ENCODE measurements around the gene SAMD10. TPM values are rescaled to one million over a fixed set of nuclear protein-coding genes. Genes with fewer than 3 reads are reported as not detected.

SAMD10 gene
- polyA plus RNA-seq, 4 donors, result 3.6 to 7.3 (median 5.2) TPM

- H3K9me3 ChIP-seq (ENCODE audit: control insufficient read depth in 2 of 2, insufficient read depth in 1 of 2, low read depth in 1 of 2, low read length in 1 of 2), result peaks cover 0 to 41% of the 10 kb centered on the region in 2 donors
- peaks cover 0 to 12% (median 6%) of the 10 kb centered on the region in 3 donors for H3K4me1 ChIP-seq (ENCODE audit: control insufficient read depth in 3 of 3, insufficient read depth in 2 of 3, low read depth in 1 of 3, low read length in 2 of 3)
- peaks cover 0 to 37% (median 0%) of the 10 kb centered on the region in 3 donors for H3K36me3 ChIP-seq (ENCODE audit: control insufficient read depth in 3 of 3, insufficient read depth in 2 of 3, low read depth in 1 of 3, low read length in 3 of 3)
- H3K27me3 ChIP-seq (ENCODE audit: control insufficient read depth in 3 of 3, insufficient read depth in 3 of 3, low read length in 3 of 3), result peaks cover 0 to 7% (median 0%) of the 10 kb centered on the region in 3 donors
- DNase-seq (no peak), FAIRE-seq (no peak)
- peak overlapping the region in 1 of 3 donors; percentile 49 for H3K4me3 ChIP-seq (ENCODE audit: low read depth in 1 of 3, low read length in 3 of 3)
- no peak overlapping the region for H3K27ac ChIP-seq (ENCODE audit: low read depth in 1 of 3, low read length in 2 of 3)
- 78 to 87% (median 84%) methylated on average over 14 of the region's 14 CpGs for WGBS, 3 donors
These were observed 11.1 kb downstream of the SAMD10 start for GRCh38 chr20:63968136-63968927.

- no peak overlapping the region for H3K27ac ChIP-seq (ENCODE audit: low read depth in 1 of 3, low read length in 2 of 3)
- H3K4me1 ChIP-seq (ENCODE audit: control insufficient read depth in 3 of 3, insufficient read depth in 2 of 3, low read depth in 1 of 3, low read length in 2 of 3), result peaks cover 0 to 12% (median 6%) of the 10 kb centered on the region in 3 donors
- DNase-seq (no peak), FAIRE-seq (no peak)
- H3K27me3 ChIP-seq (ENCODE audit: control insufficient read depth in 3 of 3, insufficient read depth in 3 of 3, low read length in 3 of 3), result peaks cover 0 to 7% (median 0%) of the 10 kb centered on the region in 3 donors
- H3K9me3 ChIP-seq (ENCODE audit: control insufficient read depth in 2 of 2, insufficient read depth in 1 of 2, low read depth in 1 of 2, low read length in 1 of 2), result peaks cover 0 to 41% of the 10 kb centered on the region in 2 donors
- 91 to 95% (median 95%) methylated on average over 25 to 28 of the region's 28 CpGs for WGBS, 3 donors
- no peak overlapping the region for H3K4me3 ChIP-seq (ENCODE audit: low read depth in 1 of 3, low read length in 3 of 3)
- peaks cover 0 to 44% (median 0%) of the 10 kb centered on the region in 3 donors for H3K36me3 ChIP-seq (ENCODE audit: control insufficient read depth in 3 of 3, insufficient read depth in 2 of 3, low read depth in 1 of 3, low read length in 3 of 3)
These were observed 11.9 kb downstream of the SAMD10 start for GRCh38 chr20:63967330-63968135.

GRCh38 chr20:63966944-63967322, 12.5 kb downstream of the SAMD10 start:
- no peak for FAIRE-seq
- DNase-seq, result no peak

GRCh38 chr20:63966172-63966943, 13.1 kb downstream of the SAMD10 start:
- FAIRE-seq, result no peak
- peaks cover 0 to 12% (median 6%) of the 10 kb centered on the region in 3 donors for H3K4me1 ChIP-seq (ENCODE audit: control insufficient read depth in 3 of 3, insufficient read depth in 2 of 3, low read depth in 1 of 3, low read length in 2 of 3)
- H3K27me3 ChIP-seq (ENCODE audit: control insufficient read depth in 3 of 3, insufficient read depth in 3 of 3, low read length in 3 of 3), result peaks cover 0 to 7% (median 0%) of the 10 kb centered on the region in 3 donors
- WGBS, 3 donors, result 95 to 96% (median 96%) methylated on average over 27 of the region's 27 CpGs
- no peak overlapping the region for H3K27ac ChIP-seq (ENCODE audit: low read depth in 1 of 3, low read length in 2 of 3)
- H3K36me3 ChIP-seq (ENCODE audit: control insufficient read depth in 3 of 3, insufficient read depth in 2 of 3, low read depth in 1 of 3, low read length in 3 of 3), result peaks cover 0 to 56% (median 0%) of the 10 kb centered on the region in 3 donors
- peaks cover 0 to 41% of the 10 kb centered on the region in 2 donors for H3K9me3 ChIP-seq (ENCODE audit: control insufficient read depth in 2 of 2, insufficient read depth in 1 of 2, low read depth in 1 of 2, low read length in 1 of 2)
- no peak for DNase-seq
- no peak overlapping the region for H3K4me3 ChIP-seq (ENCODE audit: low read depth in 1 of 3, low read length in 3 of 3)

More at GRCh38 chr20:63966944-63967322, 12.5 kb downstream of the SAMD10 start:
- H3K27ac ChIP-seq (ENCODE audit: low read depth in 1 of 3, low read length in 2 of 3), result no peak overlapping the region
- H3K4me1 ChIP-seq (ENCODE audit: control insufficient read depth in 3 of 3, insufficient read depth in 2 of 3, low read depth in 1 of 3, low read length in 2 of 3), result peaks cover 0 to 12% (median 6%) of the 10 kb centered on the region in 3 donors
- H3K4me3 ChIP-seq (ENCODE audit: low read depth in 1 of 3, low read length in 3 of 3), result no peak overlapping the region
- WGBS, 3 donors, result 88 to 97% (median 92%) methylated on average over 12 to 13 of the region's 13 CpGs
- peaks cover 0 to 7% (median 0%) of the 10 kb centered on the region in 3 donors for H3K27me3 ChIP-seq (ENCODE audit: control insufficient read depth in 3 of 3, insufficient read depth in 3 of 3, low read length in 3 of 3)
- H3K9me3 ChIP-seq (ENCODE audit: control insufficient read depth in 2 of 2, insufficient read depth in 1 of 2, low read depth in 1 of 2, low read length in 1 of 2), result peaks cover 0 to 41% of the 10 kb centered on the region in 2 donors
- peaks cover 0 to 50% (median 0%) of the 10 kb centered on the region in 3 donors for H3K36me3 ChIP-seq (ENCODE audit: control insufficient read depth in 3 of 3, insufficient read depth in 2 of 3, low read depth in 1 of 3, low read length in 3 of 3)

GRCh38 chr20:63964412-63964811, 15.0 kb downstream of the SAMD10 start:
- Histone ChIP-seq H3K27me3 (ENCODE audit: control insufficient read depth in 3 of 3, insufficient read depth in 3 of 3, low read length in 3 of 3) (no peaks in the 10 kb centered on the region), H3K27ac (ENCODE audit: low read depth in 1 of 3, low read length in 2 of 3) (no peak overlapping the region), H3K9me3 (ENCODE audit: control insufficient read depth in 2 of 2, insufficient read depth in 1 of 2, low read depth in 1 of 2, low read length in 1 of 2) (peaks cover 0 to 41% of the 10 kb centered on the region in 2 donors), H3K4me1 (ENCODE audit: control insufficient read depth in 3 of 3, insufficient read depth in 2 of 3, low read depth in 1 of 3, low read length in 2 of 3) (peaks cover 0 to 8% (median 6%) of the 10 kb centered on the region in 3 donors), H3K4me3 (ENCODE audit: low read depth in 1 of 3, low read length in 3 of 3) (no peak overlapping the region), H3K36me3 (ENCODE audit: control insufficient read depth in 3 of 3, insufficient read depth in 2 of 3, low read depth in 1 of 3, low read length in 3 of 3) (peaks cover 0 to 65% (median 0%) of the 10 kb centered on the region in 3 donors)
- WGBS, 3 donors, result 95 to 98% (median 96%) methylated on average over 16 of the region's 16 CpGs
- DNase-seq (no peak), FAIRE-seq (no peak)

- no peak for DNase-seq
These were observed 15.6 kb downstream of the SAMD10 start for GRCh38 chr20:63963784-63964301.

GRCh38 chr20:63963348-63963741, 16.1 kb downstream of the SAMD10 start:
- no peak for DNase-seq
- H3K9me3 ChIP-seq (ENCODE audit: control insufficient read depth in 2 of 2, insufficient read depth in 1 of 2, low read depth in 1 of 2, low read length in 1 of 2), result peaks cover 0 to 38% of the 10 kb centered on the region in 2 donors
- no peak overlapping the region for H3K4me3 ChIP-seq (ENCODE audit: low read depth in 1 of 3, low read length in 3 of 3)
- H3K4me1 ChIP-seq (ENCODE audit: control insufficient read depth in 3 of 3, insufficient read depth in 2 of 3, low read depth in 1 of 3, low read length in 2 of 3), result no peaks in the 10 kb centered on the region
- H3K27me3 ChIP-seq (ENCODE audit: control insufficient read depth in 3 of 3, insufficient read depth in 3 of 3, low read length in 3 of 3), result no peaks in the 10 kb centered on the region
- H3K36me3 ChIP-seq (ENCODE audit: control insufficient read depth in 3 of 3, insufficient read depth in 2 of 3, low read depth in 1 of 3, low read length in 3 of 3), result peaks cover 0 to 76% (median 0%) of the 10 kb centered on the region in 3 donors
- WGBS, 3 donors, result 89 to 96% (median 91%) methylated on average over 25 to 27 of the region's 27 CpGs
- H3K27ac ChIP-seq (ENCODE audit: low read depth in 1 of 3, low read length in 2 of 3), result no peak overlapping the region
- no peak for FAIRE-seq

More at GRCh38 chr20:63963784-63964301, 15.6 kb downstream of the SAMD10 start:
- H3K4me3 ChIP-seq (ENCODE audit: low read depth in 1 of 3, low read length in 3 of 3), result no peak overlapping the region
- no peaks in the 10 kb centered on the region for H3K27me3 ChIP-seq (ENCODE audit: control insufficient read depth in 3 of 3, insufficient read depth in 3 of 3, low read length in 3 of 3)
- no peak overlapping the region for H3K27ac ChIP-seq (ENCODE audit: low read depth in 1 of 3, low read length in 2 of 3)
- H3K4me1 ChIP-seq (ENCODE audit: control insufficient read depth in 3 of 3, insufficient read depth in 2 of 3, low read depth in 1 of 3, low read length in 2 of 3), result peaks cover 0 to 4% (median 3%) of the 10 kb centered on the region in 3 donors
- WGBS, 3 donors, result 91 to 97% (median 93%) methylated on average over 16 of the region's 16 CpGs
- H3K36me3 ChIP-seq (ENCODE audit: control insufficient read depth in 3 of 3, insufficient read depth in 2 of 3, low read depth in 1 of 3, low read length in 3 of 3), result peaks cover 0 to 71% (median 0%) of the 10 kb centered on the region in 3 donors
- H3K9me3 ChIP-seq (ENCODE audit: control insufficient read depth in 2 of 2, insufficient read depth in 1 of 2, low read depth in 1 of 2, low read length in 1 of 2), result peaks cover 0 to 41% of the 10 kb centered on the region in 2 donors
- no peak for FAIRE-seq

Data from small intestine (tissue), 7 donors.